ENCODE measurements around the gene PSMB8.

The PSMB8 gene

GRCh38 chr6:32852844-32853540 is 9.1 kb upstream of the PSMB8 start:
- peaks cover 5% of the 10 kb centered on the region for H3K4me1 ChIP-seq
- H3K4me3 ChIP-seq (ENCODE audit: low read depth, low read length) = peak overlapping the region; percentile 89
- TF ChIP-seq CTCF (IDR thresholded peaks at IDR 0.05) = no peak
- no peaks in the 10 kb centered on the region for H3K79me2 ChIP-seq
- peak overlapping the region; percentile 100 for H3K4me2 ChIP-seq (ENCODE audit: low read length)
- peak overlapping the region; percentile 93 for H3K27ac ChIP-seq
- no peaks in the 10 kb centered on the region for H3K27me3 ChIP-seq (ENCODE audit: control insufficient read depth, insufficient read depth, low read length)
- H3K9me3 ChIP-seq (ENCODE audit: control insufficient read depth, low read length) = no peaks in the 10 kb centered on the region
- no peaks in the 10 kb centered on the region for H3K36me3 ChIP-seq (ENCODE audit: control insufficient read depth, insufficient read depth, low read length)
- peak overlapping the region; percentile 16 for H3K9ac ChIP-seq
- peak overlapping the region; percentile 99 for H2AFZ ChIP-seq

GRCh38 chr6:32852018-32852843 is 8.4 kb upstream of the PSMB8 start:
- Histone ChIP-seq H3K4me2 (ENCODE audit: low read length) (peak overlapping the region; percentile 100), H3K36me3 (ENCODE audit: control insufficient read depth, insufficient read depth, low read length) (no peaks in the 10 kb centered on the region), H3K9ac (no peak overlapping the region), H3K27ac (peak overlapping the region; percentile 93), H3K79me2 (no peaks in the 10 kb centered on the region), H2AFZ (peak overlapping the region; percentile 99), H3K9me3 (ENCODE audit: control insufficient read depth, low read length) (no peaks in the 10 kb centered on the region), H3K4me1 (peaks cover 5% of the 10 kb centered on the region), H3K4me3 (ENCODE audit: low read depth, low read length) (peak overlapping the region; percentile 89), H3K27me3 (ENCODE audit: control insufficient read depth, insufficient read depth, low read length) (no peaks in the 10 kb centered on the region)
- no peak for TF ChIP-seq CTCF (IDR thresholded peaks at IDR 0.05)

- H3K79me2 ChIP-seq = no peaks in the 10 kb centered on the region
- H3K9ac ChIP-seq = no peak overlapping the region
- H3K4me1 ChIP-seq = peaks cover 5% of the 10 kb centered on the region
- H2AFZ ChIP-seq = no peak overlapping the region
- H3K9me3 ChIP-seq (ENCODE audit: control insufficient read depth, low read length) = no peaks in the 10 kb centered on the region
- TF ChIP-seq CTCF (IDR thresholded peaks at IDR 0.05) = no peak
- H3K36me3 ChIP-seq (ENCODE audit: control insufficient read depth, insufficient read depth, low read length) = no peaks in the 10 kb centered on the region
- H3K4me2 ChIP-seq (ENCODE audit: low read length) = no peak overlapping the region
- H3K27me3 ChIP-seq (ENCODE audit: control insufficient read depth, insufficient read depth, low read length) = no peaks in the 10 kb centered on the region
- H3K27ac ChIP-seq = no peak overlapping the region
- H3K4me3 ChIP-seq (ENCODE audit: low read depth, low read length) = no peak overlapping the region
Measured at GRCh38 chr6:32851025-32851424, 7.2 kb upstream of the PSMB8 start.

GRCh38 chr6:32849126-32849525 is 5.3 kb upstream of the PSMB8 start:
- Histone ChIP-seq H3K4me1 (no peaks in the 10 kb centered on the region), H3K4me2 (ENCODE audit: low read length) (no peak overlapping the region), H3K36me3 (ENCODE audit: control insufficient read depth, insufficient read depth, low read length) (no peaks in the 10 kb centered on the region), H3K9ac (no peak overlapping the region), H2AFZ (no peak overlapping the region), H3K27ac (no peak overlapping the region), H3K4me3 (ENCODE audit: low read depth, low read length) (no peak overlapping the region), H3K27me3 (ENCODE audit: control insufficient read depth, insufficient read depth, low read length) (no peaks in the 10 kb centered on the region), H3K9me3 (ENCODE audit: control insufficient read depth, low read length) (no peaks in the 10 kb centered on the region), H3K79me2 (no peaks in the 10 kb centered on the region)
- TF ChIP-seq CTCF (IDR thresholded peaks at IDR 0.05) = no peak
